Upper lobe of left lung (tissue), 4 donors: ENCODE results near the gene PDGFRB.

ENCODE experiments used
- POLR2A ChIP-seq, 4 donors: fragments of 450-650 bp; IDR thresholded peaks; one replicate each; pipeline ENCODE4 v1.5.1; 2016 to 2017; ENCODE audit warnings: antibody characterized with exemption in 4 of 4, mild to moderate bottlenecking in 2 of 4
- POLR2AphosphoS5 ChIP-seq, 2 donors: sonication (generic); formaldehyde crosslinking; IDR thresholded peaks; one replicate each; pipeline ENCODE4 v1.5.1; 2017; ENCODE audit warnings: antibody characterized with exemption in 2 of 2
- TF ChIP-seq, protein P1 (sequence below), 6 experiments: fragments of 450-650 bp in 4 of 6; fragments of 200-600 bp in 2 of 6; sonication (generic) in 2 of 6; IDR thresholded peaks; one replicate each; pipeline ENCODE4 v1.5.1; 2016 to 2019; ENCODE audit warnings: antibody characterized with exemption in 6 of 6

GRCh38 chr5:150140830-150141229, 14.8 kb downstream of the PDGFRB start:
- TF ChIP-seq POLR2AphosphoS5 (IDR thresholded peaks at IDR 0.05), result peak in 1 of 2 donors; percentile 12
- TF ChIP-seq POLR2A (IDR thresholded peaks at IDR 0.05), result no peak
- TF ChIP-seq, protein P1, sequence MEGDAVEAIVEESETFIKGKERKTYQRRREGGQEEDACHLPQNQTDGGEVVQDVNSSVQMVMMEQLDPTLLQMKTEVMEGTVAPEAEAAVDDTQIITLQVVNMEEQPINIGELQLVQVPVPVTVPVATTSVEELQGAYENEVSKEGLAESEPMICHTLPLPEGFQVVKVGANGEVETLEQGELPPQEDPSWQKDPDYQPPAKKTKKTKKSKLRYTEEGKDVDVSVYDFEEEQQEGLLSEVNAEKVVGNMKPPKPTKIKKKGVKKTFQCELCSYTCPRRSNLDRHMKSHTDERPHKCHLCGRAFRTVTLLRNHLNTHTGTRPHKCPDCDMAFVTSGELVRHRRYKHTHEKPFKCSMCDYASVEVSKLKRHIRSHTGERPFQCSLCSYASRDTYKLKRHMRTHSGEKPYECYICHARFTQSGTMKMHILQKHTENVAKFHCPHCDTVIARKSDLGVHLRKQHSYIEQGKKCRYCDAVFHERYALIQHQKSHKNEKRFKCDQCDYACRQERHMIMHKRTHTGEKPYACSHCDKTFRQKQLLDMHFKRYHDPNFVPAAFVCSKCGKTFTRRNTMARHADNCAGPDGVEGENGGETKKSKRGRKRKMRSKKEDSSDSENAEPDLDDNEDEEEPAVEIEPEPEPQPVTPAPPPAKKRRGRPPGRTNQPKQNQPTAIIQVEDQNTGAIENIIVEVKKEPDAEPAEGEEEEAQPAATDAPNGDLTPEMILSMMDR (IDR thresholded peaks at IDR 0.05), result no peak
